ENCODE data around the gene LIF. TPM values are rescaled to one million over a fixed set of nuclear protein-coding genes. Genes with fewer than 3 reads are reported as not detected.

Gene LIF
- total RNA-seq, 1 experiment from 2014 or later: 8.0 TPM

GRCh38 chr22:30233582-30233981, 13.0 kb downstream of the LIF start:
- Mint-ChIP-seq H3K36me3 (ENCODE audit: insufficient read depth, unreplicated experiment) (peaks cover 2% of the 10 kb centered on the region), H3K9me3 (ENCODE audit: unreplicated experiment) (no peaks in the 10 kb centered on the region), H3K27ac (ENCODE audit: unreplicated experiment) (no peak overlapping the region), H3K4me1 (ENCODE audit: low read depth, unreplicated experiment) (peaks cover 28% of the 10 kb centered on the region), H3K4me3 (ENCODE audit: unreplicated experiment) (no peak overlapping the region), H3K27me3 (ENCODE audit: insufficient read depth, unreplicated experiment) (no peaks in the 10 kb centered on the region)
- Histone ChIP-seq H3K4me3 (ENCODE audit: low read depth, low read length) (no peak overlapping the region), H3K4me1 (peaks cover 46% of the 10 kb centered on the region), H3K36me3 (ENCODE audit: control insufficient read depth, insufficient read depth, low read length) (no peaks in the 10 kb centered on the region), H3K27me3 (replicated peaks; ENCODE audit: control insufficient read depth, insufficient read depth, low read length) (no peaks in the 10 kb centered on the region), H3K9me3 (no peaks in the 10 kb centered on the region)
- TF ChIP-seq CTCF (IDR thresholded peaks at IDR 0.05; ENCODE audit: insufficient read depth in 1 of 2, low read depth in 1 of 2, low read length in 1 of 2, severe bottlenecking in 1 of 2, unreplicated experiment in 1 of 2): no peak
- no peak for DNase-seq
- ChIA-PET POLR2A (no interaction called here), CTCF (no interaction called here)
- no TSS peak for BruUV-seq (replicated peaks)
- intact Hi-C loops (cut with micrococcal nuclease; ENCODE audit: unreplicated experiment): no loop called here

- Mint-ChIP-seq H3K36me3 (ENCODE audit: insufficient read depth, unreplicated experiment) (no peaks in the 10 kb centered on the region), H3K9me3 (ENCODE audit: unreplicated experiment) (no peaks in the 10 kb centered on the region), H3K4me3 (ENCODE audit: unreplicated experiment) (no peak overlapping the region), H3K4me1 (ENCODE audit: low read depth, unreplicated experiment) (peaks cover 24% of the 10 kb centered on the region), H3K27me3 (ENCODE audit: insufficient read depth, unreplicated experiment) (no peaks in the 10 kb centered on the region), H3K27ac (ENCODE audit: unreplicated experiment) (no peak overlapping the region)
- no peak for TF ChIP-seq CTCF (IDR thresholded peaks at IDR 0.05; ENCODE audit: insufficient read depth in 1 of 2, low read depth in 1 of 2, low read length in 1 of 2, severe bottlenecking in 1 of 2, unreplicated experiment in 1 of 2)
- ChIA-PET CTCF (no interaction called here), POLR2A (no interaction called here)
- Histone ChIP-seq H3K4me3 (ENCODE audit: low read depth, low read length) (no peak overlapping the region), H3K4me1 (peaks cover 38% of the 10 kb centered on the region), H3K9me3 (no peaks in the 10 kb centered on the region), H3K27me3 (replicated peaks; ENCODE audit: control insufficient read depth, insufficient read depth, low read length) (no peaks in the 10 kb centered on the region), H3K36me3 (ENCODE audit: control insufficient read depth, insufficient read depth, low read length) (no peaks in the 10 kb centered on the region)
- DNase-seq: no peak
- intact Hi-C loops (cut with micrococcal nuclease; ENCODE audit: unreplicated experiment): no loop called here
- BruUV-seq (replicated peaks): no TSS peak
Observed at GRCh38 chr22:30232716-30233218, 13.8 kb downstream of the LIF start.

- TF ChIP-seq CTCF (IDR thresholded peaks at IDR 0.05; ENCODE audit: insufficient read depth in 1 of 2, low read depth in 1 of 2, low read length in 1 of 2, severe bottlenecking in 1 of 2, unreplicated experiment in 1 of 2): no peak
- Mint-ChIP-seq H3K27me3 (ENCODE audit: insufficient read depth, unreplicated experiment) (no peaks in the 10 kb centered on the region), H3K4me3 (ENCODE audit: unreplicated experiment) (no peak overlapping the region), H3K4me1 (ENCODE audit: low read depth, unreplicated experiment) (peaks cover 28% of the 10 kb centered on the region), H3K36me3 (ENCODE audit: insufficient read depth, unreplicated experiment) (no peaks in the 10 kb centered on the region), H3K9me3 (ENCODE audit: unreplicated experiment) (no peaks in the 10 kb centered on the region), H3K27ac (ENCODE audit: unreplicated experiment) (no peak overlapping the region)
- no peak for DNase-seq
- H3K36me3 ChIP-seq (ENCODE audit: control insufficient read depth, insufficient read depth, low read length): no peaks in the 10 kb centered on the region
- no TSS peak for BruUV-seq (replicated peaks)
- intact Hi-C loops (cut with micrococcal nuclease; ENCODE audit: unreplicated experiment): no loop called here
- ChIA-PET CTCF (no interaction called here), POLR2A (no interaction called here)
- no peaks in the 10 kb centered on the region for H3K27me3 ChIP-seq (replicated peaks; ENCODE audit: control insufficient read depth, insufficient read depth, low read length)
- H3K4me3 ChIP-seq (ENCODE audit: low read depth, low read length): no peak overlapping the region
- no peaks in the 10 kb centered on the region for H3K9me3 ChIP-seq
- peaks cover 20% of the 10 kb centered on the region for H3K4me1 ChIP-seq
Observed at GRCh38 chr22:30230787-30231461, 15.6 kb downstream of the LIF start.
